Activated CD4-positive, alpha-beta T cell treated with anti-CD3 and anti-CD28 coated beads, Interleukin-2, Interleukin-6, amounts not matched to agents 100 ng/mL and 50 ng/mL, durations not matched to agents 16 hours and 8 hours (primary cell): Measurements from ENCODE around the gene CAMTA1.

ENCODE experiments used
- DNase-seq: peaks from one replicate; pipeline ENCODE4 v3.0.0-alpha.2; 2020

Gene CAMTA1

GRCh38 chr1:7473223-7474142 lies 688.2 kb downstream of the CAMTA1 start:
- no peak for DNase-seq

GRCh38 chr1:7474143-7474490 lies 688.9 kb downstream of the CAMTA1 start:
- no peak for DNase-seq

- no peak for DNase-seq
These were observed 689.7 kb downstream of the CAMTA1 start for GRCh38 chr1:7474786-7475502.

GRCh38 chr1:7475691-7476090 lies 690.4 kb downstream of the CAMTA1 start:
- DNase-seq, result no peak

- no peak for DNase-seq
These were observed 691.1 kb downstream of the CAMTA1 start for GRCh38 chr1:7476402-7476801.

- DNase-seq, result no peak
These were observed 691.8 kb downstream of the CAMTA1 start for GRCh38 chr1:7476861-7477547.

GRCh38 chr1:7477593-7477992 lies 692.3 kb downstream of the CAMTA1 start:
- no peak for DNase-seq

GRCh38 chr1:7478142-7478790 lies 693.0 kb downstream of the CAMTA1 start:
- DNase-seq, result no peak

- DNase-seq, result no peak
These were observed 693.7 kb downstream of the CAMTA1 start for GRCh38 chr1:7478809-7479499.

GRCh38 chr1:7479571-7479970 lies 694.3 kb downstream of the CAMTA1 start:
- no peak for DNase-seq

GRCh38 chr1:7481194-7481593 lies 695.9 kb downstream of the CAMTA1 start:
- DNase-seq, result no peak

- no peak for DNase-seq
These were observed 696.8 kb downstream of the CAMTA1 start for GRCh38 chr1:7482077-7482476.

- no peak for DNase-seq
These were observed 697.7 kb downstream of the CAMTA1 start for GRCh38 chr1:7482772-7483495.

- no peak for DNase-seq
These were observed 698.6 kb downstream of the CAMTA1 start for GRCh38 chr1:7483634-7484383.

GRCh38 chr1:7485086-7485780 lies 700.0 kb downstream of the CAMTA1 start:
- DNase-seq, result no peak

GRCh38 chr1:7485826-7486225 lies 700.6 kb downstream of the CAMTA1 start:
- DNase-seq, result no peak

- no peak for DNase-seq
These were observed 702.7 kb downstream of the CAMTA1 start for GRCh38 chr1:7487766-7488474.

- no peak for DNase-seq
These were observed 703.2 kb downstream of the CAMTA1 start for GRCh38 chr1:7488475-7488842.

GRCh38 chr1:7489586-7489985 lies 704.3 kb downstream of the CAMTA1 start:
- no peak for DNase-seq

- DNase-seq, result no peak
These were observed 705.3 kb downstream of the CAMTA1 start for GRCh38 chr1:7490576-7490975.
